ENCODE measurements around the gene EIF1. TPM values are rescaled to one million over a fixed set of nuclear protein-coding genes. Genes with fewer than 3 reads are reported as not detected.
A peak's percentile ranks its signal among the peaks of the same experiment; 100 is the strongest.

EIF1 gene
- polyA plus RNA-seq, 2 of the 4 experiments (the other 2 are of a cell fraction): 834 to 873 TPM

GRCh38 chr17:41692722-41693521, 4.2 kb downstream of the EIF1 start (continued):
- TF ChIP-seq MYC (IDR thresholded peaks at IDR 0.05; ENCODE audit: borderline replicate concordance, low read length) (no peak), HES2 (IDR thresholded peaks at IDR 0.05) (no peak), EHF (CRISPR knock-in tag; IDR thresholded peaks at IDR 0.05) (peak; percentile 64; the same call in 1 of the 2 replicates), BCL3 (IDR thresholded peaks at IDR 0.05) (peak; percentile 38; the same call in 1 of the 3 replicates), CHD4 (IDR thresholded peaks at IDR 0.05; ENCODE audit: borderline replicate concordance) (no peak), FOSL2 (IDR thresholded peaks at IDR 0.05) (no peak), FOSL2 (CRISPR knock-in tag; IDR thresholded peaks at IDR 0.05) (peak; percentile 51), ZSCAN20 (CRISPR knock-in tag; IDR thresholded peaks at IDR 0.05) (0 out of 2 replicates have a peak, but pooled peaks have one; percentile 23), CTCF (IDR thresholded peaks at IDR 0.05) (no peak), TFCP2L1 (CRISPR knock-in tag; IDR thresholded peaks at IDR 0.05) (peak; percentile 99), NFE2L2 (conservative IDR thresholded peaks at IDR 0.05; ENCODE audit: low read length) (no peak), TP53 (CRISPR knock-in tag; IDR thresholded peaks at IDR 0.05) (peak; percentile 98), KDM5A (IDR thresholded peaks at IDR 0.05) (no peak), ZC3H11A (IDR thresholded peaks at IDR 0.05) (no peak), E2F6 (IDR thresholded peaks at IDR 0.05; ENCODE audit: borderline replicate concordance, low read depth) (no peak), HEYL (CRISPR knock-in tag; IDR thresholded peaks at IDR 0.05) (no peak; the same call in 1 of the 2 replicates), ESRRA (IDR thresholded peaks at IDR 0.05; ENCODE audit: borderline replicate concordance, low read length) (0 out of 2 replicates have a peak, but pooled peaks have one; percentile 2), MAZ (IDR thresholded peaks at IDR 0.05; ENCODE audit: borderline replicate concordance, low read depth, low read length) (no peak), EHMT2 (IDR thresholded peaks at IDR 0.05; ENCODE audit: low read depth) (no peak), HOXB13 (CRISPR knock-in tag; IDR thresholded peaks at IDR 0.05; ENCODE audit: low read depth) (peak; percentile 28; the same call in 1 of the 2 replicates), SMC3 (IDR thresholded peaks at IDR 0.05) (no peak), RCOR1 (IDR thresholded peaks at IDR 0.05; ENCODE audit: low read depth, low read length) (no peak), RARB (CRISPR knock-in tag; IDR thresholded peaks at IDR 0.05) (peak; percentile 98), PHF8 (IDR thresholded peaks at IDR 0.05; ENCODE audit: borderline replicate concordance, low read depth) (no peak), CEBPB (IDR thresholded peaks at IDR 0.05) (no peak), FOXS1 (CRISPR knock-in tag; IDR thresholded peaks at IDR 0.05) (no peak), HMGXB4 (CRISPR knock-in tag; IDR thresholded peaks at IDR 0.05; ENCODE audit: borderline replicate concordance) (peak; percentile 91), CHD2 (IDR thresholded peaks at IDR 0.05; ENCODE audit: low read length, partially characterized antibody) (no peak), BHLHE40 (IDR thresholded peaks at IDR 0.05; ENCODE audit: low read depth, low read length) (no peak)
- TF ChIP-seq, protein P1, sequence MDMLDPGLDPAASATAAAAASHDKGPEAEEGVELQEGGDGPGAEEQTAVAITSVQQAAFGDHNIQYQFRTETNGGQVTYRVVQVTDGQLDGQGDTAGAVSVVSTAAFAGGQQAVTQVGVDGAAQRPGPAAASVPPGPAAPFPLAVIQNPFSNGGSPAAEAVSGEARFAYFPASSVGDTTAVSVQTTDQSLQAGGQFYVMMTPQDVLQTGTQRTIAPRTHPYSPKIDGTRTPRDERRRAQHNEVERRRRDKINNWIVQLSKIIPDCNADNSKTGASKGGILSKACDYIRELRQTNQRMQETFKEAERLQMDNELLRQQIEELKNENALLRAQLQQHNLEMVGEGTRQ (IDR thresholded peaks at IDR 0.05): no peak
- TF ChIP-seq, protein P2, sequence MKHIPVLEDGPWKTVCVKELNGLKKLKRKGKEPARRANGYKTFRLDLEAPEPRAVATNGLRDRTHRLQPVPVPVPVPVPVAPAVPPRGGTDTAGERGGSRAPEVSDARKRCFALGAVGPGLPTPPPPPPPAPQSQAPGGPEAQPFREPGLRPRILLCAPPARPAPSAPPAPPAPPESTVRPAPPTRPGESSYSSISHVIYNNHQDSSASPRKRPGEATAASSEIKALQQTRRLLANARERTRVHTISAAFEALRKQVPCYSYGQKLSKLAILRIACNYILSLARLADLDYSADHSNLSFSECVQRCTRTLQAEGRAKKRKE (CRISPR knock-in tag; IDR thresholded peaks at IDR 0.05; ENCODE audit: low read depth): peak; percentile 71
